MM.1S (cell line): Measurements from ENCODE around the gene RBSN.

Experiments used
- DNase-seq: peaks from one replicate; pipeline ENCODE4 v3.0.0-alpha.2; 2015
- H2AFZ ChIP-seq: fragments of 300-600 bp; sonication (generic); 2 replicates; pipeline ENCODE4 v1.6.0; 2016; ENCODE audit warnings: antibody characterized with exemption, low read length
- H3F3A ChIP-seq: fragments of 300-600 bp; sonication (generic); 2 replicates; pipeline ENCODE4 v1.6.1; 2016; ENCODE audit warnings: mild to moderate bottlenecking, antibody characterized with exemption, low read length, moderate library complexity, mixed read lengths; ENCODE audit not compliant: insufficient read depth
- H3K27ac ChIP-seq: fragments of 300-600 bp; sonication (generic); 2 replicates; pipeline ENCODE4 v1.5.1; 2016; ENCODE audit warnings: mild to moderate bottlenecking, low read length
- H3K27me3 ChIP-seq: fragments of 300-600 bp; sonication (generic); replicated peaks from 2 replicates; pipeline ENCODE4 v1.6.0; 2016; ENCODE audit warnings: low read length; ENCODE audit not compliant: insufficient read depth
- H3K36me3 ChIP-seq: fragments of 300-600 bp; sonication (generic); replicated peaks from 2 replicates; pipeline ENCODE4 v1.6.1; 2016; ENCODE audit warnings: mild to moderate bottlenecking, low read length, mixed read lengths; ENCODE audit not compliant: insufficient read depth
- H3K4me1 ChIP-seq: fragments of 300-600 bp; sonication (generic); 2 replicates; pipeline ENCODE4 v1.6.1; 2016; ENCODE audit warnings: low read length, mixed read lengths
- H3K4me2 ChIP-seq: fragments of 300-600 bp; sonication (generic); 2 replicates; pipeline ENCODE4 v1.6.0; 2016; ENCODE audit warnings: low read depth, low read length
- H3K4me3 ChIP-seq: fragments of 300-600 bp; sonication (generic); 2 replicates; pipeline ENCODE4 v1.5.1; 2016; ENCODE audit warnings: low read length, mixed read lengths
- H3K79me2 ChIP-seq: fragments of 300-600 bp; sonication (generic); 2 replicates; pipeline ENCODE4 v1.6.1; 2016; ENCODE audit warnings: mixed run types, low read length, mixed read lengths
- H3K9ac ChIP-seq: fragments of 300-600 bp; sonication (generic); 2 replicates; pipeline ENCODE4 v1.6.1; 2016; ENCODE audit warnings: low read length, mixed read lengths
- H3K9me2 ChIP-seq: fragments of 300-600 bp; sonication (generic); replicated peaks from 2 replicates; pipeline ENCODE4 v1.6.1; 2016; ENCODE audit warnings: mild to moderate bottlenecking, low read length, mixed read lengths; ENCODE audit not compliant: insufficient read depth
- H3K9me3 ChIP-seq: fragments of 300-600 bp; sonication (generic); replicated peaks from 2 replicates; pipeline ENCODE4 v1.6.1; 2016; ENCODE audit warnings: mild to moderate bottlenecking, low read length, mixed read lengths; ENCODE audit not compliant: insufficient read depth
- H4K20me1 ChIP-seq: fragments of 300-600 bp; sonication (generic); 2 replicates; pipeline ENCODE4 v1.6.1; 2016; ENCODE audit warnings: mild to moderate bottlenecking, low read length, moderate library complexity, mixed read lengths; ENCODE audit not compliant: insufficient read depth
- EZH2 ChIP-seq: fragments of 300-600 bp; sonication (generic); optimal IDR thresholded peaks from 2 replicates; pipeline ENCODE3; 2017; ENCODE audit warnings: low read depth, mild to moderate bottlenecking, antibody characterized with exemption, low read length, mixed read lengths
- EZH2phosphoT487 ChIP-seq: fragments of 300-600 bp; sonication (generic); IDR thresholded peaks from 2 replicates; pipeline ENCODE4 v1.6.1; 2018; ENCODE audit warnings: antibody characterized with exemption, low read length
- TF ChIP-seq, protein P1 (sequence below): fragments of 300-600 bp; sonication (generic); IDR thresholded peaks from 2 replicates; pipeline ENCODE4 v1.5.1; 2016; ENCODE audit warnings: antibody characterized with exemption, low read length, mixed read lengths

The RBSN gene

GRCh38 chr3:15051531-15051930 is 47.4 kb downstream of the RBSN start:
- H3K36me3 ChIP-seq = peaks cover 34% of the 10 kb centered on the region
- H3K4me2 ChIP-seq = no peak overlapping the region
- peak overlapping the region; percentile 76; the same call in 1 of the 2 replicates for H3K27ac ChIP-seq
- no peak for TF ChIP-seq EZH2phosphoT487
- TF ChIP-seq, protein P1, sequence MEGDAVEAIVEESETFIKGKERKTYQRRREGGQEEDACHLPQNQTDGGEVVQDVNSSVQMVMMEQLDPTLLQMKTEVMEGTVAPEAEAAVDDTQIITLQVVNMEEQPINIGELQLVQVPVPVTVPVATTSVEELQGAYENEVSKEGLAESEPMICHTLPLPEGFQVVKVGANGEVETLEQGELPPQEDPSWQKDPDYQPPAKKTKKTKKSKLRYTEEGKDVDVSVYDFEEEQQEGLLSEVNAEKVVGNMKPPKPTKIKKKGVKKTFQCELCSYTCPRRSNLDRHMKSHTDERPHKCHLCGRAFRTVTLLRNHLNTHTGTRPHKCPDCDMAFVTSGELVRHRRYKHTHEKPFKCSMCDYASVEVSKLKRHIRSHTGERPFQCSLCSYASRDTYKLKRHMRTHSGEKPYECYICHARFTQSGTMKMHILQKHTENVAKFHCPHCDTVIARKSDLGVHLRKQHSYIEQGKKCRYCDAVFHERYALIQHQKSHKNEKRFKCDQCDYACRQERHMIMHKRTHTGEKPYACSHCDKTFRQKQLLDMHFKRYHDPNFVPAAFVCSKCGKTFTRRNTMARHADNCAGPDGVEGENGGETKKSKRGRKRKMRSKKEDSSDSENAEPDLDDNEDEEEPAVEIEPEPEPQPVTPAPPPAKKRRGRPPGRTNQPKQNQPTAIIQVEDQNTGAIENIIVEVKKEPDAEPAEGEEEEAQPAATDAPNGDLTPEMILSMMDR = peak; percentile 71
- H3K79me2 ChIP-seq = peaks cover 93% of the 10 kb centered on the region
- DNase-seq = peak; percentile 41
- H3K9ac ChIP-seq = no peak overlapping the region
- no peaks in the 10 kb centered on the region for H3K9me2 ChIP-seq
- peaks cover 24% of the 10 kb centered on the region for H3K4me1 ChIP-seq
- no peak overlapping the region for H2AFZ ChIP-seq
- peaks cover 19% of the 10 kb centered on the region for H3F3A ChIP-seq
- no peak overlapping the region for H3K4me3 ChIP-seq
- peaks cover 14% of the 10 kb centered on the region for H4K20me1 ChIP-seq
- no peaks in the 10 kb centered on the region for H3K9me3 ChIP-seq
- H3K27me3 ChIP-seq = no peaks in the 10 kb centered on the region

DNA sequence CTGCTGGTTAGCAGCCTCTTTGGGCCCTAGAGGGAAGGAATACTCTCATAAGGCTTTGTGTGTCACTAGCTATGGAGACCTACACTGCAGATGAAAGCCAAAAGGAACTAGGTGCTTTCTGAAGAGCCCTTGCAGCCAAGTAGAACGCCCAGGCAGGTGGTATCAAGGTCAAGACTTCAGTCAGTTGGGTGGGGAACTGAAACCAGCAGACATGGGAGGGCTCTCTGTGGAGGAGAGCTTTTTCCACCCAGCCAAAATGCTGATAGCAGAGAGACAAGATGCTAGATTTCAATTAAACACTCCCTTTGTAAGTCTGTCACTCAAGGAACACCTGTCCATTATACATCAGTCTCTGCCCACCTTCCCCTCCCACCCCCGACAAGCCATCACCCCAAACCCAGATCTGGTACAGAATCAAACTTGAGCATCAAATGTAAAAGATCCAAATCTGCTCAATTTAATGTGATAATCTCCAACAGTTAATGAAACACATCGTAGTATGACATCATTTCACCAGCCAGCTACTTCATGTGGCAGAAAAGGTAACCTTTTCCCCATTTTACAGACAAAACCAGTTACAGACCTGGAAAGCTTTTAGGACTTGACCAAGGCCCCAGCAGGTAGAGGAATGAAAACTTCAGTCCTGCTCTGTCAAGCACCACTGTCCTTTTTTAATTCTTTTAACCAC is 48.4 kb downstream of the RBSN start:
- Histone ChIP-seq H3K27me3 (no peaks in the 10 kb centered on the region), H3K79me2 (peaks cover 93% of the 10 kb centered on the region), H3K9ac (no peak overlapping the region), H3K27ac (peak overlapping the region; percentile 76), H3K4me3 (no peak overlapping the region), H3F3A (peaks cover 21% of the 10 kb centered on the region), H3K9me2 (no peaks in the 10 kb centered on the region), H3K4me2 (no peak overlapping the region), H4K20me1 (peaks cover 14% of the 10 kb centered on the region), H3K9me3 (no peaks in the 10 kb centered on the region), H3K4me1 (peaks cover 34% of the 10 kb centered on the region), H3K36me3 (peaks cover 35% of the 10 kb centered on the region), H2AFZ (no peak overlapping the region)
- DNase-seq = peak; percentile 61
- TF ChIP-seq EZH2 (no peak), EZH2phosphoT487 (no peak)
- TF ChIP-seq, protein P1 = no peak

DNA sequence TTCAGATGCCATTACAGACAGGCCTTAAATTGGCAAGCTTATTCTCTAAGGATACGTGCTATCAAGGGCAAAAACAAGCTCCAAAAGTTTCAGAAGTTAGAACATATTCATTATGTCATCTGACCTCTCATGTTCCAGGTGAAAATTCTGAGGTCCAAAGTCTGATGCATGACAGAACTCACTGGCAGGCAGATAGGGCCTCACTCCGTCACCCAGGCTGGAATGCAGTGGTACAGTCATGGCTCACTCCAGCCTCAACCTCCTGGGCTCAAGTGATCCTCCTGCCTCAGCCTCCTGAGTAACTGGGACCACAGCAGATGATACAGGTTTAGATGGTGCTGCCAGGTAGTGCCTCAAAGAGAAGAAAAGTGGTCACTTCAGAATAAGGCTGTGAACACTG is 49.4 kb downstream of the RBSN start:
- Histone ChIP-seq H3K4me1 (peaks cover 41% of the 10 kb centered on the region), H3K79me2 (peaks cover 89% of the 10 kb centered on the region), H3K9me3 (no peaks in the 10 kb centered on the region), H3K4me2 (no peak overlapping the region), H3K4me3 (no peak overlapping the region), H3K9ac (no peak overlapping the region), H3F3A (peaks cover 31% of the 10 kb centered on the region), H3K27ac (peak overlapping the region; percentile 76; the same call in 1 of the 2 replicates), H3K9me2 (no peaks in the 10 kb centered on the region), H3K27me3 (no peaks in the 10 kb centered on the region), H4K20me1 (peaks cover 6% of the 10 kb centered on the region), H2AFZ (no peak overlapping the region), H3K36me3 (peaks cover 35% of the 10 kb centered on the region)
- TF ChIP-seq EZH2 (no peak), EZH2phosphoT487 (no peak)
- TF ChIP-seq, protein P1 = no peak
- DNase-seq = no peak
